Adrenal gland (tissue), 5 donors: ENCODE data around the gene KDM2A.

Experiments
- POLR2A ChIP-seq, 2 donors: fragments of 450-650 bp; IDR thresholded peaks; one replicate each; pipeline ENCODE4 v1.6.1; 2017; ENCODE audit warnings: antibody characterized with exemption in 2 of 2, mild to moderate bottlenecking in 2 of 2, moderate library complexity in 1 of 2
- TF ChIP-seq, protein P1 (sequence below), 6 experiments: fragments of 450-650 bp in 4 of 6; fragments of 200-600 bp in 2 of 6; sonication (generic) in 1 of 6; IDR thresholded peaks; 1 replicate in 5 of 6; 2 replicates in 1 of 6; pipeline versions ENCODE4 v1.5.1 to v1.8.0; 2016 to 2021; ENCODE audit warnings: antibody characterized with exemption in 6 of 6, mild to moderate bottlenecking in 2 of 6, moderate library complexity in 1 of 6
- donor health status: DM: no; HTN: no; CAD: no.

- TF ChIP-seq POLR2A (IDR thresholded peaks at IDR 0.05), result no peak
- TF ChIP-seq, protein P1, sequence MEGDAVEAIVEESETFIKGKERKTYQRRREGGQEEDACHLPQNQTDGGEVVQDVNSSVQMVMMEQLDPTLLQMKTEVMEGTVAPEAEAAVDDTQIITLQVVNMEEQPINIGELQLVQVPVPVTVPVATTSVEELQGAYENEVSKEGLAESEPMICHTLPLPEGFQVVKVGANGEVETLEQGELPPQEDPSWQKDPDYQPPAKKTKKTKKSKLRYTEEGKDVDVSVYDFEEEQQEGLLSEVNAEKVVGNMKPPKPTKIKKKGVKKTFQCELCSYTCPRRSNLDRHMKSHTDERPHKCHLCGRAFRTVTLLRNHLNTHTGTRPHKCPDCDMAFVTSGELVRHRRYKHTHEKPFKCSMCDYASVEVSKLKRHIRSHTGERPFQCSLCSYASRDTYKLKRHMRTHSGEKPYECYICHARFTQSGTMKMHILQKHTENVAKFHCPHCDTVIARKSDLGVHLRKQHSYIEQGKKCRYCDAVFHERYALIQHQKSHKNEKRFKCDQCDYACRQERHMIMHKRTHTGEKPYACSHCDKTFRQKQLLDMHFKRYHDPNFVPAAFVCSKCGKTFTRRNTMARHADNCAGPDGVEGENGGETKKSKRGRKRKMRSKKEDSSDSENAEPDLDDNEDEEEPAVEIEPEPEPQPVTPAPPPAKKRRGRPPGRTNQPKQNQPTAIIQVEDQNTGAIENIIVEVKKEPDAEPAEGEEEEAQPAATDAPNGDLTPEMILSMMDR (IDR thresholded peaks at IDR 0.05), result no peak
These were observed 23.9 kb upstream of the KDM2A start for GRCh38 chr11:67095214-67095507.
